ENCODE data around the gene SLCO3A1. TPM values are rescaled to one million over a fixed set of nuclear protein-coding genes. Genes with fewer than 3 reads are reported as not detected.

Gene SLCO3A1
- total and polyA plus RNA-seq, 2 experiments from 2014 or later: 1.9 to 6.9 TPM

GRCh38 chr15:91881569-91882297, 28.2 kb downstream of the SLCO3A1 start:
- Histone ChIP-seq H3K27me3 (replicated peaks; ENCODE audit: insufficient read depth) (no peaks in the 10 kb centered on the region), H3K4me1 (ENCODE audit: insufficient read depth) (0 out of 2 replicates have a peak, but pooled peaks cover 5% of the 10 kb centered on the region), H3K9me2 (ENCODE audit: insufficient read depth) (no peaks in the 10 kb centered on the region), H3K9ac (no peak overlapping the region), H4K20me1 (ENCODE audit: insufficient read depth) (no peaks in the 10 kb centered on the region), H3F3A (ENCODE audit: insufficient read depth) (no peaks in the 10 kb centered on the region), H3K4me2 (ENCODE audit: unreplicated experiment) (no peak overlapping the region), H3K36me3 (ENCODE audit: low read depth) (no peaks in the 10 kb centered on the region), H3K79me2 (ENCODE audit: insufficient read depth) (no peaks in the 10 kb centered on the region), H3K27ac (no peak overlapping the region), H3K9me3 (ENCODE audit: low read depth) (no peaks in the 10 kb centered on the region), H3K4me3 (no peak overlapping the region), H2AFZ (no peak overlapping the region)
- WGBS, 2 experiments (ENCODE audit: low coverage in 1 of 2, low lambda C conversion rate in 2 of 2, missing lambda C conversion rate in 2 of 2): 85 to 89% methylated on average over 9 of the region's 9 CpGs
- no peak for DNase-seq
- in situ Hi-C loops (cut with MboI): no loop called here
- TF ChIP-seq EZH2 (IDR thresholded peaks at IDR 0.05; ENCODE audit: insufficient read depth, poor library complexity, severe bottlenecking) (no peak), EZH2phosphoT487 (IDR thresholded peaks at IDR 0.05; ENCODE audit: insufficient read depth, low read depth) (no peak)

- peaks cover 8% of the 10 kb centered on the region; the same call in 1 of the 2 replicates for H3K4me1 ChIP-seq (ENCODE audit: insufficient read depth)
- no peak overlapping the region for H2AFZ ChIP-seq
- no peaks in the 10 kb centered on the region for H3K36me3 ChIP-seq (ENCODE audit: low read depth)
- no peaks in the 10 kb centered on the region for H3K27me3 ChIP-seq (replicated peaks; ENCODE audit: insufficient read depth)
- no peaks in the 10 kb centered on the region for H3K9me2 ChIP-seq (ENCODE audit: insufficient read depth)
- TF ChIP-seq EZH2phosphoT487 (IDR thresholded peaks at IDR 0.05; ENCODE audit: insufficient read depth, low read depth): no peak
- TF ChIP-seq EZH2 (IDR thresholded peaks at IDR 0.05; ENCODE audit: insufficient read depth, poor library complexity, severe bottlenecking): no peak
- WGBS, 2 experiments (ENCODE audit: low coverage in 1 of 2, low lambda C conversion rate in 2 of 2, missing lambda C conversion rate in 2 of 2): 90 to 93% methylated on average over 8 of the region's 8 CpGs
- H3K79me2 ChIP-seq (ENCODE audit: insufficient read depth): no peaks in the 10 kb centered on the region
- in situ Hi-C loops (cut with MboI): no loop called here
- no peaks in the 10 kb centered on the region for H4K20me1 ChIP-seq (ENCODE audit: insufficient read depth)
- peak; percentile 23 for DNase-seq
- H3F3A ChIP-seq (ENCODE audit: insufficient read depth): no peaks in the 10 kb centered on the region; the same call in 1 of the 2 replicates
- no peaks in the 10 kb centered on the region for H3K9me3 ChIP-seq (ENCODE audit: low read depth)
- no peak overlapping the region for H3K4me2 ChIP-seq (ENCODE audit: unreplicated experiment)
- H3K9ac ChIP-seq: no peak overlapping the region
- H3K4me3 ChIP-seq: no peak overlapping the region
- no peak overlapping the region for H3K27ac ChIP-seq
These were observed 29.5 kb downstream of the SLCO3A1 start for GRCh38 chr15:91882858-91883586.

GRCh38 chr15:91884606-91885005, 31.1 kb downstream of the SLCO3A1 start:
- TF ChIP-seq EZH2 (IDR thresholded peaks at IDR 0.05; ENCODE audit: insufficient read depth, poor library complexity, severe bottlenecking): no peak
- TF ChIP-seq EZH2phosphoT487 (IDR thresholded peaks at IDR 0.05; ENCODE audit: insufficient read depth, low read depth): no peak
- peak; percentile 27 for DNase-seq
- no peaks in the 10 kb centered on the region for H3K27me3 ChIP-seq (replicated peaks; ENCODE audit: insufficient read depth)
- H3K4me3 ChIP-seq: no peak overlapping the region
- no peak overlapping the region for H3K27ac ChIP-seq
- in situ Hi-C loops (cut with MboI): no loop called here
- no peaks in the 10 kb centered on the region for H4K20me1 ChIP-seq (ENCODE audit: insufficient read depth)
- H3F3A ChIP-seq (ENCODE audit: insufficient read depth): no peaks in the 10 kb centered on the region; the same call in 1 of the 2 replicates
- no peaks in the 10 kb centered on the region for H3K79me2 ChIP-seq (ENCODE audit: insufficient read depth)
- WGBS, 2 experiments (ENCODE audit: low coverage in 1 of 2, low lambda C conversion rate in 2 of 2, missing lambda C conversion rate in 2 of 2): 82 to 89% methylated on average over 3 of the region's 3 CpGs
- H3K36me3 ChIP-seq (ENCODE audit: low read depth): no peaks in the 10 kb centered on the region
- no peaks in the 10 kb centered on the region for H3K9me3 ChIP-seq (ENCODE audit: low read depth)
- H3K9me2 ChIP-seq (ENCODE audit: insufficient read depth): no peaks in the 10 kb centered on the region
- H3K4me2 ChIP-seq (ENCODE audit: unreplicated experiment): no peak overlapping the region
- no peak overlapping the region for H3K9ac ChIP-seq
- peaks cover 8% of the 10 kb centered on the region; the same call in 1 of the 2 replicates for H3K4me1 ChIP-seq (ENCODE audit: insufficient read depth)
- H2AFZ ChIP-seq: no peak overlapping the region

GRCh38 chr15:91885054-91885453, 31.5 kb downstream of the SLCO3A1 start:
- Histone ChIP-seq H3K9me3 (ENCODE audit: low read depth) (no peaks in the 10 kb centered on the region), H3K79me2 (ENCODE audit: insufficient read depth) (no peaks in the 10 kb centered on the region), H3K27ac (no peak overlapping the region), H3K9me2 (ENCODE audit: insufficient read depth) (no peaks in the 10 kb centered on the region), H3F3A (ENCODE audit: insufficient read depth) (no peaks in the 10 kb centered on the region; the same call in 1 of the 2 replicates), H3K9ac (no peak overlapping the region), H2AFZ (no peak overlapping the region), H3K27me3 (replicated peaks; ENCODE audit: insufficient read depth) (no peaks in the 10 kb centered on the region), H3K36me3 (ENCODE audit: low read depth) (no peaks in the 10 kb centered on the region), H3K4me1 (ENCODE audit: insufficient read depth) (peaks cover 8% of the 10 kb centered on the region; the same call in 1 of the 2 replicates), H3K4me3 (no peak overlapping the region), H4K20me1 (ENCODE audit: insufficient read depth) (no peaks in the 10 kb centered on the region), H3K4me2 (ENCODE audit: unreplicated experiment) (no peak overlapping the region)
- DNase-seq: no peak
- TF ChIP-seq EZH2 (IDR thresholded peaks at IDR 0.05; ENCODE audit: insufficient read depth, poor library complexity, severe bottlenecking): no peak
- no peak for TF ChIP-seq EZH2phosphoT487 (IDR thresholded peaks at IDR 0.05; ENCODE audit: insufficient read depth, low read depth)
- WGBS, 2 experiments (ENCODE audit: low coverage in 1 of 2, low lambda C conversion rate in 2 of 2, missing lambda C conversion rate in 2 of 2): 97 to 99% methylated on average over 7 of the region's 7 CpGs
- in situ Hi-C loops (cut with MboI): no loop called here

Data from GM23248 (cell line).